Testis (tissue), 3 donors: ENCODE results near the gene ANKRD28. TPM values are rescaled to one million over a fixed set of nuclear protein-coding genes. Genes with fewer than 3 reads are reported as not detected.

ENCODE experiments used
- DNase-seq: peaks from one replicate; pipeline ENCODE4 v3.0.0-alpha.2; 2019
- H3K27ac ChIP-seq, 2 donors: fragments of 200-600 bp; sonication (generic); one replicate each; pipeline ENCODE4 v1.5.1; 2019
- H3K27me3 ChIP-seq: fragments of 200-600 bp; sonication (generic); one replicate; pipeline ENCODE4 v1.5.1; 2019
- H3K36me3 ChIP-seq: fragments of 200-600 bp; sonication (generic); one replicate; pipeline ENCODE4 v1.5.1; 2017; ENCODE audit warnings: low read depth; ENCODE audit errors: missing control alignments
- H3K4me1 ChIP-seq: fragments of 200-600 bp; sonication (generic); one replicate; pipeline ENCODE4 v1.5.1; 2019
- H3K4me3 ChIP-seq, 2 donors: fragments of 200-600 bp; sonication (generic); one replicate each; pipeline ENCODE4 v1.5.1; 2017 to 2019
- H3K9me3 ChIP-seq: fragments of 200-600 bp; sonication (generic); one replicate; pipeline ENCODE4 v1.5.1; 2017
- POLR2A ChIP-seq: fragments of 450-650 bp; IDR thresholded peaks from one replicate; pipeline ENCODE4 v1.6.1; 2017; ENCODE audit warnings: antibody characterized with exemption, mild to moderate bottlenecking, moderate library complexity
- WGBS, 2 donors: methylation state at CpG; one replicate each; pipeline ENCODE4 v1.1.5; 2018; 5-methylcytosine and 5-hydroxymethylcytosine counted together
- intact Hi-C: fragments of 100-400 bp; cut with DNase I; formaldehyde crosslinking; loops from one replicate; pipeline ENCODE4 v1.15.1; 2023; ENCODE audit warnings: low total_unique reads
- polyA plus RNA-seq: library from polyadenylated mRNA; stranded (reverse); fragments of 350-450 nt; fragmentation: Illumina TruSeq; extraction: RNeasy Lipid Tissue Mini Kit (QIAGEN cat#74804); gene quantifications from one replicate; pipeline ENCODE4 v1.2.3, GENCODE V29; 2014; ENCODE audit warnings: low read depth, low replicate concordance; ENCODE audit not compliant: insufficient read depth
- total RNA-seq, 2 donors: library from RNA; depleted of rRNA; stranded (reverse); fragments of >200 nt; gene quantifications; one replicate each; pipeline ENCODE4 v1.2.3, GENCODE V29; 2016
- TF ChIP-seq, protein P1 (sequence below), 3 experiments: fragments of 450-650 bp in 2 of 3; fragments of 200-600 bp in 1 of 3; sonication (generic) in 1 of 3; IDR thresholded peaks; one replicate each; pipeline ENCODE4 v1.5.1; 2016 to 2019; ENCODE audit warnings: antibody characterized with exemption in 3 of 3, mild to moderate bottlenecking in 2 of 3, moderate library complexity in 1 of 3

The ANKRD28 gene
- total and polyA plus RNA-seq, 3 donors from 2014 or later = 82.8 to 96.3 (median 93.8) TPM

DNA sequence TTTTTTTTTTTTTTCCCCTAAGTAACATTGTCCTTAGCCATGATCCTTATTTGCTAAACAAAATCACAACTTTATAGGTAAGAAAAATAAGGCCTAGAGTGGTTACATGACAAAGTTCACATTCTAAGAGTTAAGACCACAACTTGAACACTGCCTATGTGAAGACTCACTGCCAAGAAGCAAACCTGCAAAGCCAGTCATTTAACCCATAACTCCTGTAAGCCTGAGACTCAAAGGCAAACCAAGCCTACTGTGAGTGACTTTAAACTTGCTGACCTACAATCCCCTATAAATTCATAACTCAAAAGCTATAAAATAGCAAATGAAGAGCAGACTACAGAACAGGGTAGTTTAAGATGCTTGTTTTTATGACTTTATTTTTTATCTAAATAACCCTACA, 12.9 kb upstream of the ANKRD28 start:
- Histone ChIP-seq H3K36me3 (no peaks in the 10 kb centered on the region), H3K4me1 (peaks cover 6% of the 10 kb centered on the region), H3K9me3 (no peaks in the 10 kb centered on the region), H3K27me3 (no peaks in the 10 kb centered on the region), H3K27ac (no peak overlapping the region), H3K4me3 (no peak overlapping the region)
- DNase-seq = no peak
- intact Hi-C loops = loop anchor here (10.0 kb wide), 2 partner anchors 176 to 434 kb away; no protein-coding TSS in a partner anchor
- no peak for TF ChIP-seq POLR2A
- TF ChIP-seq, protein P1, sequence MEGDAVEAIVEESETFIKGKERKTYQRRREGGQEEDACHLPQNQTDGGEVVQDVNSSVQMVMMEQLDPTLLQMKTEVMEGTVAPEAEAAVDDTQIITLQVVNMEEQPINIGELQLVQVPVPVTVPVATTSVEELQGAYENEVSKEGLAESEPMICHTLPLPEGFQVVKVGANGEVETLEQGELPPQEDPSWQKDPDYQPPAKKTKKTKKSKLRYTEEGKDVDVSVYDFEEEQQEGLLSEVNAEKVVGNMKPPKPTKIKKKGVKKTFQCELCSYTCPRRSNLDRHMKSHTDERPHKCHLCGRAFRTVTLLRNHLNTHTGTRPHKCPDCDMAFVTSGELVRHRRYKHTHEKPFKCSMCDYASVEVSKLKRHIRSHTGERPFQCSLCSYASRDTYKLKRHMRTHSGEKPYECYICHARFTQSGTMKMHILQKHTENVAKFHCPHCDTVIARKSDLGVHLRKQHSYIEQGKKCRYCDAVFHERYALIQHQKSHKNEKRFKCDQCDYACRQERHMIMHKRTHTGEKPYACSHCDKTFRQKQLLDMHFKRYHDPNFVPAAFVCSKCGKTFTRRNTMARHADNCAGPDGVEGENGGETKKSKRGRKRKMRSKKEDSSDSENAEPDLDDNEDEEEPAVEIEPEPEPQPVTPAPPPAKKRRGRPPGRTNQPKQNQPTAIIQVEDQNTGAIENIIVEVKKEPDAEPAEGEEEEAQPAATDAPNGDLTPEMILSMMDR (IDR thresholded peaks at IDR 0.05) = no peak

DNA sequence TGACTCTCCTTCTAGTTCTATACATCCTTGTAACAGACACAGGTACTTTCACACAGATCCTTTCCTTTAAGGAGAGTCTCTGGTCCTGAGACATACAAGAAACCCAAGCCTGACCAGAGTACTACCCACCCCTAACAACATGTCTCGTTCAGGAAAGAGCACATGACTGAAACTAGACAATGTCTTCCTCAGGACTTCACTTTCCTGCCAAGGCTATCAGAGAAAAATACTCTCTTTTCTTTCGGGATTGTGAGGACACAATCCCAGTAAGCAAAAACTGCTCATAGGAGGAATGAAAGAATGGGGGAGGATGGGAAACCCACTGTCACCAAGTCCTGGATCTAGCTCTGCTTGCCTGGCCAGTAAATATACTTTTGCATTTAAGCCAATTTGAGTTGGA, 11.5 kb upstream of the ANKRD28 start:
- DNase-seq = no peak
- H3K9me3 ChIP-seq = no peaks in the 10 kb centered on the region
- TF ChIP-seq, protein P1 (IDR thresholded peaks at IDR 0.05) = no peak
- TF ChIP-seq POLR2A = no peak
- H3K27me3 ChIP-seq = no peaks in the 10 kb centered on the region
- peaks cover 6% of the 10 kb centered on the region for H3K4me1 ChIP-seq
- intact Hi-C loops = no loop called here
- peak overlapping the region; percentile 8 to 37 for H3K27ac ChIP-seq
- H3K4me3 ChIP-seq = no peak overlapping the region
- WGBS, 2 donors = 43 to 70% methylated on average over 2 of the region's 2 CpGs
- H3K36me3 ChIP-seq = no peaks in the 10 kb centered on the region

DNA sequence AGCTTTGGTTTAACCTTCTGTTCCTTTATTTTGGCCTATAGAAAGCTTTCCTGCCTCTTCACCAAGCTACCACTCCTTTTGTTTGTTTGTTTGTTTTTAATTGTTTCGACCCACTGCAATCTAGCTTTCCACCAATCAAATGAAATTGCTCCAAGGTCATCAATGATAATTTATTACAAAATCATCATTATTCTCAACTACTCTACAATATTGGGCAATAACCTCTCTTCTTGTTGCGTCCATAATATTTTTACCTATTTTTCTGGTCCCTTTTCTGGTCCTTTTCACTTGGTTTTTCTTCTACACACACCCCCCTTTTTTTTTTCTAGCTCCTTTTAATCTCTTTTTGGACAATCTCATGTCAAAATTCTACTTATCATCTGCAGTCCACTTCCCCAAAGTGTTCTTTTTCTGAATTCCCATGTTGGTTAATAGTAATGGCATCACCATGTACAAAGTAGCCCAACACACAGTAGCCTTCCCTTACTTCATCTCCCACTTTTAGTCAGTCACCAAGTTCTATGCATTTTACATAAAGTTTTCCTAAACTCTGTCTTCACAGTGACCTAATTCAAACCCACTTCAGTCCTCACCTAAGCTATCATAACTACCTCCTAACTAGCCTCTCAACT, 11.0 kb upstream of the ANKRD28 start:
- TF ChIP-seq, protein P1 (IDR thresholded peaks at IDR 0.05) = no peak
- TF ChIP-seq POLR2A = no peak
- 95% methylated on average over 2 of the region's 2 CpGs for WGBS, 2 donors
- intact Hi-C loops = no loop called here

DNA sequence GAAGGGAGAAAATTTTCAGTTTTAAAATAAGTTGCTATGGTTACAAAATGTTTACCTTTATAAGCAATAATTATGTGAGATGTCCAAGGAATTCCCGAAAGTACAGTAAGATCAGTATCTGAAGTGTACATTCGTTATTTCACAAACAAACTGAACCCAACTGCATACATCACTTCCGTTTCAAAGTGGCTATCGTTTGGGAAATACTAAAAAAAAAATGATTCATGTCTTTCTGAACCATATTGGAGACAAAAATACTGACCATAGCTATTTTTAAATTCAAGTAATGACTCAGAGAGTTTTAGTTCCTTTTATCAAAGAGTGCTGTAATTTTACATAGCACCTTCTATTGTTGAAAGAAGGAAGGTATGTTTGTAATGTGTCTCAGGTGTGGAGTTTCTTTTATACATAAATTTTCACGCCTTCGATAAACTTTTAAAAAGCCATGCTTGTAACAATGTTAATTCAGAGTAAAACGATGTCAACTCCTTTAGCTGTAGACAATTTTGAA, 8.0 kb upstream of the ANKRD28 start:
- Histone ChIP-seq H3K36me3 (no peaks in the 10 kb centered on the region), H3K4me3 (no peak overlapping the region), H3K27me3 (no peaks in the 10 kb centered on the region), H3K27ac (no peak overlapping the region), H3K9me3 (no peaks in the 10 kb centered on the region), H3K4me1 (peaks cover 6% of the 10 kb centered on the region)
- DNase-seq = no peak
- 70 to 79% methylated on average over 7 of the region's 7 CpGs for WGBS, 2 donors
- TF ChIP-seq, protein P1 (IDR thresholded peaks at IDR 0.05) = no peak
- TF ChIP-seq POLR2A = no peak
- intact Hi-C loops = no loop called here

More for the DNA sequence above, 11.0 kb upstream of the ANKRD28 start:
- no peak for DNase-seq
- H3K4me3 ChIP-seq = no peak overlapping the region
- H3K36me3 ChIP-seq = no peaks in the 10 kb centered on the region
- H3K4me1 ChIP-seq = peaks cover 6% of the 10 kb centered on the region
- H3K9me3 ChIP-seq = no peaks in the 10 kb centered on the region
- H3K27ac ChIP-seq = peak overlapping the region; percentile 8 to 37
- H3K27me3 ChIP-seq = no peaks in the 10 kb centered on the region
